GM18507 (cell line): ENCODE data around the gene CELF3.
A peak's percentile ranks its signal among the peaks of the same experiment; 100 is the strongest.
"Not testable (repeated sequence)": the region's sequence is repeated elsewhere in the genome, so short reads cannot be mapped to it uniquely, and the experiment has no call there.

ENCODE experiments used
- DNase-seq: peaks from one replicate; pipeline ENCODE4 v3.0.0; 2011; ENCODE audit warnings: low read depth; ENCODE audit not compliant: insufficient read length; ENCODE audit errors: extremely low spot score
- FAIRE-seq: peaks from 2 replicates; lab custom pipeline; 2011; peaks lifted over from hg19 to GRCh38; lab: Jason Lieb, UNC

The CELF3 gene

GRCh38 chr1:151716771-151717631, at the start of gene CELF3:
Gene CELF3 (minus strand): TSS chr1:151716803. CDS start chr1:151716020, 783 bp downstream.
- no peak for DNase-seq
- no peak for FAIRE-seq

DNA sequence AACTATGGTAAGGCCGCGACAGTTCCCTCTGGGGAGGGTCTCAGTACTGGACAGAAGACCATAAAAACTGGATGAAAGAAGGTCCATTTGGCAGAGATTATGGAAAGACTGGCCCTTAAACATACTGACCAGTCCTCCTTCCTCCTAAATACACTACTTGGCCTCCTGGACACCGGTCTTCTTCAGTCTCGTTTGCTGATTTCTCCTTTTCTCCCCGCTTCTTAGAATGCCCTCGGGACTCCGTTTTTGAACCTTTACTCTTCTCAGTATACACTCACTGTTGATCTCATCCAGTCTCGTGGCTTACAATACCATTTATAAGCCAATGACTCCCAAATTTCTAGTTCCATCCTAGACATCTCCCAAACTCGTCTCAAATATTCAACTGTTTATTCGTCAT, 47.4 kb upstream of the CELF3 start:
- DNase-seq (no peak), FAIRE-seq (no peak)

GRCh38 chr1:151762941-151763921, 46.6 kb upstream of the CELF3 start, which contains the start of gene MRPL9:
Gene MRPL9 (minus strand): TSS chr1:151763496. CDS start chr1:151763479, 17 bp downstream.
- FAIRE-seq (peak; percentile 88), DNase-seq (peak; percentile 94)

- no peak for DNase-seq
- no peak for FAIRE-seq
These were observed 44.2 kb upstream of the CELF3 start for GRCh38 chr1:151760597-151761385.

DNA sequence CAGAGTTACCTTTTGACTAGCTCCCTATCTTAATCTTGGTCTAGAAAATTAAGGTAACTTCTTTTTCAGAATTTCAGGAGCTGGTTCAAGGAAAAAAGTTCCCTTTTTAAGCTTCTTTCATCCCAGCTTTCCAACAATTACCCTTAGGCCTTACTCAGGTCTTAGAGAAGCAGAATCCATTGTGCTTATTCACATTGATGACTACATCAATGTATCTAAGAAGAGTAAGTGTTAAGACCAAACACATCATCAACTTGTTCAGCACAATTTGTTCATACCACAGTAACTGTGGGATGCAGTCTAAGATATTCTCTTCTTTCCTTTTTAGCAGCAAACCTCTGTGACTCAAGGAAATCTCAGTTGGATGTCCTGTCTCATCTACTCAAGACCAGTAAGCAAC, 42.6 kb upstream of the CELF3 start:
- DNase-seq (no peak), FAIRE-seq (no peak)

GRCh38 chr1:151756291-151756690, 39.7 kb upstream of the CELF3 start:
- no peak for FAIRE-seq
- DNase-seq, result no peak

GRCh38 chr1:151741516-151741915, 24.9 kb upstream of the CELF3 start:
- FAIRE-seq, result no peak
- DNase-seq, result no peak

GRCh38 chr1:151739590-151740355, 23.2 kb upstream of the CELF3 start:
- FAIRE-seq (no peak), DNase-seq (no peak)

GRCh38 chr1:151737479-151737878, 20.9 kb upstream of the CELF3 start:
- DNase-seq (no peak), FAIRE-seq (no peak)

GRCh38 chr1:151737026-151737425, 20.4 kb upstream of the CELF3 start:
- DNase-seq (no peak), FAIRE-seq (no peak)

- DNase-seq, result not testable (repeated sequence)
These were observed 17.4 kb upstream of the CELF3 start for GRCh38 chr1:151733995-151734394.

GRCh38 chr1:151733126-151733525, 16.5 kb upstream of the CELF3 start:
- FAIRE-seq (no peak), DNase-seq (no peak)

More at GRCh38 chr1:151733995-151734394, 17.4 kb upstream of the CELF3 start:
- not testable (repeated sequence) for FAIRE-seq

DNA sequence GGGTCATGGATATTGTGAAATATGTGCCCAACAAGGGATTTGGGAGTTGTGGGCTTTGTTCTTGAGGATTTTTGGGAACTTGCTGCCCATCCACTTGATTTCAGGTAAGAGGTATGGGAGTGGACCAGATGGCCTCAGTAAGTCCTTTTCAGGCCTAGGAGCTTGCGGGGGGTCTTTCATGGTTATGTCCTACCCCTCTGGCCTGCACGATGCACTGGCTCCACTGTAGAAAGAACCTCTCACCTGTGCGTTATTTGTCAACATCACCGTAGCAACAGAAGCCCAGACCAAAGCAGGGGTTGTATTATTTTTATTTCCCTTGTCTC, 13.3 kb upstream of the CELF3 start:
- FAIRE-seq (no peak), DNase-seq (no peak)

DNA sequence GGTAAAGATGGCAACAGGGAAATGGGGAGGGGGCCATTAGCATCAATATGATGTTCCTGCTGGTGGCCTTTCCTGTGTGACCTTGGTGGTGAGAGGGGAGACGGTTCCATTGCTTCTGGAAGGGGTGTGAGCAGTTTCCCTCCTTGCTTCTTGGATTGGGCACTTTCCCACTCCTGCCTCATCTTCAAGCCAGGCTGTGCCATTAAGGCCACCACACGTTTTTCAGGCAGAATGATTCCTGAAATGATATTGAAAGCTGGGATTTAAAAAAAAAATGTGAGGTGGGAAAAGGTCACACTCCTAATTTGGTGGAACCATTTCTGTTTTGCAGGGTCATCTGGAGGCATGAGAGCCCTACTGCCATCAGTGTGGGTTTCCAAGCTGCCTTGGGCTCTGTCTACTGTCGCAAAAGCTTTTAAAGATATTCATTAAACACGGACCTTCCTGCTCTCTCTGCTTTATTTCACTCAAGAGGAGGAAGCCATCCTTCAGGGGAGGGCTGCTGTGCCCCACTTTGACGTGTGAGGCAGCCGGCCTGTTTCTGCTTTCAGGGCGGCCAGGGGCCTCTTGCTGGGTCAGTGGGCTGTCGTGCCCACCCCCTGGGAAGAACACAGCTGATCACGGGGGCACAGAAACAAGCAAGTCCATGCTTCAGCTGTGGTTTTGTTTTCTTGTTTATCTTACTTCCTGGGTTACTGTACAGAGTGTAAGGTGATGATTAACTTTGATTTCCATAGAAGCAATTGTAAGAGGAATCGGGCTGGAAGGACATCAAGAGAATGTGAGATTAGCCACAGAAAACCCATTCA, 12.8 kb upstream of the CELF3 start:
- no peak for DNase-seq
- FAIRE-seq, result no peak

DNA sequence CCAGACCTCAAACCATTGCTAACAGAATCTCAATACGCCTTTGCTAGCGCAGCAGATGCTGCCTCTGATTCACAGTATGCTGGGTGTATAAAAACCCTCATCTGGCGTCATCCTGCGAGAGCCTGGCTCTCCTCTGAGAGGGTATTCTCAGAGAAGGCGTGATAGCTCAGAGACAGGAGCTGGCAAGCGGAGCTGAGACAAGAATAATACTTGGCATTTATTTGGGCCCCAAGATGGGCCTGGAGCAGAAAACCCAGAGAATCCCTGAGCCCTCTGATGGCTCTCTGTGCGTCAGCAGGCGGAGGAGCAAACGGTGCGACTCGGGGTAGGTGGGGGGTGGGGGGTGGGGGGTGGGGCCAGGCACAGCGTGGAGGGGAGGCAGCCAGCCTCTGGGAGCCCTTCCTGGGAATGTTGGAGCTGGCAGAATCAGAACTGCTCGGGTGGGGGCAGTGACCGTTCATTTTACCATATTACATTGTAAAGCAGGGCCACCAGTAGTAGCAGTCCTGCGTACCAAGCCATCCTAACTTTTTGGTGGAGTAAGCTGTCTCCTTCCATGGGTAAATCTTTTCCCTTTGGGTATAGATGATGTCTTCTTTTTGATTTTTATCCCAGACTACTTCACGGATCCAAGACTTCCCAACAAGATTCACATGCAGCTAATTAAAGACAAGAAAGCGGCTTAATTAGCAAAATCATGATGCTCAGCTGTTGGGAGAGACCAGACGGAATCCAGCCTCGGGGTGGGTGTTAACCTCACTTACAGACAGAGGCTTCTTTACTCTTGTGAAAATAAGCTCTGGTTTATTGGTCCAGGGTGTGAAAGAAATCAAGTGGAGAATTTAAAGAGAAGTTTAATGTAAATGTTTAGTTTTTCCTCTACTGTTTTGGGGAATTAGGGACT, 11.8 kb upstream of the CELF3 start:
- FAIRE-seq (no peak), DNase-seq (no peak)

DNA sequence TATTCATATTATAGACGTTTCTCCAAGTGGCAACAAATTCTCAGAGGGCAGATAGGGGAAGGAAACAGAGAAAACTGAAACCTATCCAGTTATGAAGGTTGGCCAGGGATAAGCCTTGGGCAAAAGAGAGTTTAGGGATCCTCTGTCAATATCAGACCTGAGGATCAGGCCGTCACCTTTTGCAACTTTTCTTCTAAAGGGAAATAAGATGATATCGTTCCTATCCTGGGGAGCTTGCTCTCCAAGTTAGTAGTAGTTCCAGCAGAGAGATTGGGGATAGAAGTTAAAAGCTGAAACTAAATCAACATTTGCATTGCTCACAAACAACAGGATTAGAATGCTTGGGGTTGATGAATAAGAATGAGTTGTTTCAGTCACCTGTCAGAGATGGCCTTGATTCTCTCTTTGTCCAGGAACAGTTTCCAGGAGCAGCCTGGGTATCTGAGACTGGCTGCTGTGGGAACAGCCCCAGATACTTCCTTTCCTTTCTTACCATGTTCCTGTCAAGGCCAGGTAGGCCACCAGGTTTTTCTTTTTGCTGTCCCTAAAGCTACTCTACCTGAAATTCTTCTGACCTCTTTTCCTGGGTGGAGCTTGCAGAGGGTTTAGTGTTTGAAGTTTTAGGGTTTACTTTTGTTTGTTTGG, 7.2 kb upstream of the CELF3 start:
- FAIRE-seq, result no peak
- no peak for DNase-seq
